HG02759 (cell line): ENCODE data around the gene MLXIPL.
"Not testable (repeated sequence)": the region's sequence is repeated elsewhere in the genome, so short reads cannot be mapped to it uniquely, and the experiment has no call there.

ENCODE experiments used
- ATAC-seq: cut with Tn5 transposase; IDR thresholded peaks from one replicate; pipeline ENCODE4 v1.9.1; 2021; ENCODE audit warnings: mild to moderate bottlenecking, moderate library complexity; ENCODE audit not compliant: unreplicated experiment

Gene MLXIPL

GRCh38 chr7:73646785-73647724 is 22.7 kb upstream of the MLXIPL start:
- ATAC-seq = no peak

DNA sequence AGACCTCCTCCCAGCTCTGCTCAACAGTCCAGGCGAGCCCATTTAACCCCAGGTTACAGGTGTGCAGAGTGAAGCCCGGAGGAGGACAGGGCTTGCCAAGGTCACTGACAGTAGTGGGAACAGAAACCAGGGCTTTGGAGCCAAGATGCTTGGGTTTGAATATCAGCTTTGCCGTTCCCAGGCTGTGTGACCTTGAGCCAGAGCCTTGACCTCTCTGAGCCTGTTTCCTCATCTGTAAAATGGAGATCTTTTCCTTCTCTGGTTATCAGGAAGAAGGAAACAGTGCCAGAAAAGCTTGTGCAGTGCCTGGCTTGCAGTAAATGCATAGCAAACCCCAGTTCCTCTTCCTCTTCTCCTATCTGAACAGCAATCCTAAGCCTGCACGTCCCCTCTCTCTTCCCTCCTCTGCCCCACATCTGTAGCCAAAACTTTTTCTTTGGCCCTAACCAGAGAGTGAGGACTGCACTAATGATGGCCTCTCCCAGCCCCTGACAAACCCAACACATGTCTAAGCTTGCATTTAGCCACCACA is 21.4 kb upstream of the MLXIPL start:
- no peak for ATAC-seq

GRCh38 chr7:73644688-73645286 is 20.5 kb upstream of the MLXIPL start:
- ATAC-seq = no peak

DNA sequence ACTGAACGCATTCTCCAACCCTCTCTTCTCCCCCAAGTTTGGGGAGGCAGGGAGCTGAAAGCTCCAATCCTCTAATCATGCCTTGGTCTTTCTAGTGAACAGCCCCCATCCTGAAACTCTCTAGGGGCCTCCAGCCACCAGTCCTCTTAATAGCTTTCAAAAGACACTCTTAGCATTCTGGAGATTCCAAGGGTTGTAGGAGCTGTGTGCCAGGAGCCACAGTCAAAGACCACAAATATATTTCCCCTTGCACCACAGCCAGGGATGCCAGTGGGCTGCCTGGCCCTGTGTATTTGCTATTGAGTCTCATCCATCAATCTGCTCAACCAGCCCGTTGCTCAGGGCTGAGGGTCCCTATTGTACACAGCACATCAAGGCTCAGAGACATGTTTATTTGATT is 18.5 kb upstream of the MLXIPL start:
- no peak for ATAC-seq

DNA sequence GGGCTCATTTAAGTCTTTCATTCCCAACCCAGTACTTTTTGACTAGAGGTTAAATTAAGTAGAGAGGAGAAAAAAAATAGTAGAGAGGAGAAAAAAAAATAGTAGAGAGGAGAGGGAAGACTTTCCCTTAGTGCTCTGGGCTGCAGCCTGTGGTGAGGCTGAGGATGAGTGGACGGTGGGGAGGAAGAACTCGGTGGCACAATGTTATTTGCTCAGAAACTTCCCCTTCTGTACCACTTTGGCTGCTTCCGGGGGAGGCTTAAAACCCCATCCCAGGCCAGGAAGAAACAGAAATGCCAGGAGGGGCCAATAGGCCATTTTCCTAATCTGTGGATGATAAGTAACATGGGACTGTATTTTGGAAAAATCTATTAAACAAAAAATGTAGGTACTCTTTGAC is 14.6 kb upstream of the MLXIPL start:
- no peak for ATAC-seq

DNA sequence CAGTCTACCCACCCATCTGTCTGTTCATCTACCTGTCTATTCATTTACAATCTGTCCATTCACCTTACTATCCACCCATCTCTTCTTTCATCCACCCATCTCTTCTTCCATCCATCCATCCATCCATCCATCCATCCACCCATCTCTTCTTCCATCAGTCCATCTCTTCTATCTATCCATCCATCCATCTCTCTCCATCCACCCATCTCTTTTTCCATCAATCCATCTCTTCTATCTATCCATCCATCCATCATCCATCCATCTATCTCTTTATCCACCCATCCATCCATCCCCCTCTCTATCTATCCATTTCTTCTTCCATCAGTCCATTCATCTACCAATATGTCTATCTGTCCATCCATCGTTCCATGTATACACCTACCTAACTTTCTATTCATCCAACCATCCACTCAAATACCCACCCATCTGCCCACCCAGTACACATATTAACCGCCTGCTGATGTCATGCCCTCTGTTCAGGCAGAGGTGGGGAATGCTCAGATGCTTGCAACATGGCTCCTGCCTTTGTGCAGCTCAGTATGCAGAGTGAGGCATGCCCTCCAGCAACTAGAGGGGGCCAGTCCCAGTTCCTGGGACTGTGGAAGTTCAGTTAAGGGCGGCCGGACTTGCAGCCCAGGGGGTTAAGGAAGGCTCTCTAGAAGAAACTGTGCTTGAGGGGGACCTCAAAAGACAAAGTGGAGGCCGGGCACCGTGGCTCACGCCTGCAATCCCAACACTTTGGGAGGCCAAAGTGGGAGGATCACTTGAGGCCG is 11.3 kb upstream of the MLXIPL start:
- no peak for ATAC-seq

DNA sequence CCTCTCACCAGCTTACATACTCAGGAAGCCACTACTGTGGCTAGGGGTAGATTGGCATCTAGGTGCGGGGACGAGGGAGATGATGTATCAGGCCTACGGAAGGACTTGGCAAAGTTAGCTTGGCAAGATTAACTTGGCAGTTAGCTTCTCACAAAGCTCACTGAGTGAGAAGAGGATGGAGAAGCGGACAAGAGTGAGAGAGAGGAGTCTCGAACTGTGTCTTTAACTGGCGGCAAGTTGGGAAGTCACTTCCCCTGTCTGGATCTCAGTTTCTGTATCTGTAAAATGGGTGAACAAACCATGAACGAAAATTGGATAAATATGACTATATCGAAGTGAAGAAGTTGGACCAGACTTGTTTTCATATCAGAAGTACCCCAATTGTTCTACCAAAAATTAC is 9.5 kb upstream of the MLXIPL start:
- no peak for ATAC-seq

- no peak for ATAC-seq
Measured at GRCh38 chr7:73633323-73633722, 9.0 kb upstream of the MLXIPL start.

- ATAC-seq = no peak
Measured at GRCh38 chr7:73631558-73631957, 7.2 kb upstream of the MLXIPL start.

- ATAC-seq = no peak
Measured at GRCh38 chr7:73628504-73628903, 4.2 kb upstream of the MLXIPL start.

DNA sequence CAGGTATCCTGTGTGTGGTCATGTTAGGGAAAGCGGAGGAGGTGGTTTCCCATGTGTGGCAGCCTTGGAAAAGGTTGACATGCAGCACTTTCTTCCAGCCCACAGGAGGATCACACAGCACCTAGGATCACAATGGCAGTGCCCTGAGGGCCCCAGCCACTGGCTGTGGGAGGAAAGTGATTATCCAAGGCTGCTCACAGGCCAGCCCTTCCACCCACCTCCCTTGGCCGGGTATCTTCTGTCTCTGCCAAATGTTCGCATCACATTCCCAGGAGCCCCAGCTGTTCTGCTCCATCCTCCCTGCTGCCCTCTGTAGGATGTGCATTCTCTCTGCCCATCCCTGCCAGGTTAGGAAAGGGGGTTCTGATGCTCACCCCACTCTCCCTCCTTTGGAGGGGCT is 2.5 kb upstream of the MLXIPL start:
- no peak for ATAC-seq

DNA sequence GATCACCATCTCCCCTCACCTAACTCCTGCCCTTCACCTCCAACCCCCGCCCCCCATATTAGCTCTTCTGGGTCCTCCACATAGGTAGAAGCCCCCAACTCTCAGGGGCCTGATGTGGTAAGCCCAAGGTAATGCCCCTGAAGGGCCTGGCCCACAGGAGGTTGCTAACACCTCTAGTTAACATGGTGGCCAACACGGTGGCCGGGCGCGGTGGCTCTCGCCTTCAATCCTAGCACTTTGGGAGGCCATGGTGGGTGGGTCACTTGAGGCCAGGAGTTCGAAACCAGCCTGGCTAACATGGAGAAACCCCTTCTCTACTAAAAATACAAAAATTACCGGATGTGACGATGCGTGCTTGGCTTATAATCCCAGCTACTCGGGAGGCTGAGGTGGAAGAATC is 954 bp upstream of the MLXIPL start:
- no peak for ATAC-seq

- no peak for ATAC-seq
Measured at GRCh38 chr7:73624669-73625001, 313 bp upstream of the MLXIPL start.

DNA sequence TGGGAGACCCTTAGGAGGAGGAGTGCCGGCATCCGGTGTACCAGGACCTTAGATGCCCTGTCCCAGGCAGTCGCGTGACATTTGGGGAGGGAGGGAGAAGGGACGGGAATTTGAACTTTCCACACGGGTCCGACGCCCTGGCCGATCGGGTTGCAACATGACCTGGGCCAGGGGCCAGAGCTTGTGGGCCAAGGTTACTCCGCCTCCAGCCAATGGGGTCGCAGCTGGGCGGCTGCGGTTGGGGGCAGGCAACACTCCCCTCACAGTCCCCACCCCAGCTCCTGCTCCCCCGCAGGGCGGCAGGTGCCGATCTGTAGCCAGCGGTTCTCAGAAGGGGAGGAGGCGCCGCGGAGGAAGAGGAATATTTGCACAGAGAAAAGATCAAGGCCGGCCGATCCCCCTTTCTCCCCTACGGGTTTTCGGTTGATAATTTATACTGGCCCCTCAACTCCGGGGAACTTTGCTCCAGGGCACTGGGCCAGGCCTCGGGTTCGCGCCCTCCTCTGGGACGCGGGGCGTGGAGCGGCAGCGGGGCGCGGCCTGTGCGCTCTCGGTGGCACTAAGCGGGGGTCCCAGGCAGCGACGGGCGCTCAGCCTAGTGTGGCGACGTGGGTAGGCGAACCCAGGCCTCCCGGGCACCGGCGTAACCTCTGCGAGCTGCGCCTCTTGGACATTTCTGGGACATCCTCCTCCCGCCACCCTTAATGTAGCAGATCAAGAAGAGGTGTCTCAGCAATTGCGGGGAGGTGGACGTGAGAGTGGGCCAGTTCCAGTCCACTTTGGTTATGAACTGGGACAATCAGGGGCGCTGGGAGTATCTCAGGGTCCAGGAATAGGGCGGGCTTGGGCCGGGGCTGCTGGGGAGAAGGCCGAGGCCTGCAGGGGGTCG is 1.2 kb downstream of the MLXIPL start:
- ATAC-seq = no peak

- ATAC-seq = no peak
Measured at GRCh38 chr7:73622527-73622908, 1.8 kb downstream of the MLXIPL start.

DNA sequence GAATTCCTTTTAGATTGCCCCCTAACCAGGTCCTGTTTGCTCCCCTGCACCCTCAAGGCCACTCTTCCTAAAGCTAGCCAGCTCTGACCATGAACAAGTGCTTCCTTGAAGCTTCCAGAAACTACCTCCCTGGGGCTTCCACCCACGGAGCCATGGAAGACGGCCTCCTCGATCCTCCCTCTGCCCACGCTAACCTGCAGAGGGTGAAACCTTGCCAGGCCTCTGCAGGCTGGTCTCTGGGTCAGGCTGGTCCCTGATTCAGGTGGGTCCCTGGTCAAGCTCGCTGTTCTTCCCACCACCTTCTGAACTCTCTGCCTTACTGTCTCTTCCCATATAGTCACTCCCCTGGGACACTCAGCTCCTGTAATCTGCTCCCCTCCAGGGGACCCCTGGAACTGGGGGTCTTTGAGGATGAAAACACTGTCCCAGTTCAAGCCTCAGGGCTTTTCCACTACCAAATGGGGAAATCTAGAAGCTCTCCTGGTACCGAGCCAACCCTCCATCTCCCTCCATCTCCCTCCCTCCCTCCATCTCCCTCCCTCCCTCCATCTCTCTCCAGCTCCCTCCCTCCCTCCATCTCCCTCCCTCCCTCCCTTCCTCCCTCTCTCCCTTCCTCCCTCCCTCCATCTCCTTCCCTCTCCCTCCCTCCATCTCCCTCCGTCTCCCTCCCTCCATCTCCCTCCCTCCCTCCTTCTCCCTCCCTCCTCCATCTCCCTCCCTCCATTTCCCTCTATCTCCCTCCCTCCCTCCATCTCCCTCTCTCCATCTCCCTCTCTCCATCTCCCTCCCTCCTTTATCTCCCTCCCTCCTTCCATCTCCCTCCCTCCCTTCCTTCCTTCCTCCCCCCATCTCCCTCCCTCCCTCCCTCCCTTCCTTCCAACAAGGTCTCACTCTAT is 2.9 kb downstream of the MLXIPL start:
- ATAC-seq = no peak

DNA sequence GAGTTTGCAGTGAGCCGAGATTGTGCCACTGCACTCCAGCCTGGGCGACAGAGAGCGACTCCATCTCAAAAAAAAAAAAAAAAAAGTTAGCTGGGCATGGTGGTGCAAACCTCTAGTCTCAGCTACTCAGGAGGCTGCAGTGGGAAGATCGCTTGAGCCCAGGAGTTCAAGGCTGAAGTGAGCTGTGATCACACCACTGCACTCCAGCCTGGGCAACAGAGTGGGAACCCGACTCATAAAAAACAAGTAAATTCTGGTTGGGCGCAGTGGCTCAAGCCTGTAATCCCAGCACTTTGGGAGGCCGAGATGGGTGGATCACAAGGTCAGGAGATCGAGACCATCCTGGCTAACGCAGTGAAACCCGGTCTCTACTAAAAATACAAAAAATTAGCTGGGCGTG is 4.9 kb downstream of the MLXIPL start:
- ATAC-seq = not testable (repeated sequence)

DNA sequence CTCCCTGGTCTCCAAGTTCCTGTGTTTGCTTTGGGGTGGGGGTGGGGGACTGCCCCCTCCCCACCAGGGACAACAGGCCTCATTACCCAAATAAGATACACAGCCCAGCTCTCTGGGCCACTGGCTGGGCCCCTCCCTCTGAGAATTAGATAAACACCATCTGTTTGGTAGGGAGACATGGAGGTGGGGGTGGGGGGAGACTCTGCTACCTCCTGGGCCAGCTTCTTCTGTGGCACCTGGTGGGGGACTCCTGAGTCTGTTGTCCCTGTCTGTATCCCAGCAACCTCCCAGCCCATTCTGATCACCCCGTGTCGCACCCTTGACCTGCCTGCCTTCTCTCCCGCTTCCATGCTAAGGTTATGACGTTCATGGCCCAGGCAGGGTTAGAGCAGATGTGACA is 5.8 kb downstream of the MLXIPL start:
- ATAC-seq = no peak

DNA sequence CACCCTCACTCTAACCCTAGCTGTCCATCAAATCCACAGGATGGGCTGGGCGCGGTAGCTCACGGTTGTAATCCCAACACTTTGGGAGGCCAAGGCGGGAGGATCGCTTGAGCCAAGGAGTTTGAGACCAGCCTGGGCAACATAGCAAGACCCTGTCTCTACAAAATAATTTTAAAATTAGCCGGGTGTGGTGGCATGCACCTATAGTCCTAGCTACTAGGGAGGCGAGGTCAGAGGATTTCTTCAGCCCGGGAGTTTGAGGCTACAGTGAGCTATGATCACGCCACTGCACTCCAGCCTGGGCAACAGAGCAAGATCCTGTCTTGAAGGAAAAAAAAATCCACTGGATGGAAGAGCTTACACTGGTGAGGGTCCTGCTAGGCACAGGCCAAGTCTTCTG is 6.8 kb downstream of the MLXIPL start:
- ATAC-seq = not testable (repeated sequence)

GRCh38 chr7:73615886-73616285 is 8.4 kb downstream of the MLXIPL start:
- ATAC-seq = no peak
